NK-92 (cell line): Measurements from ENCODE around the gene TUT7.
"Not testable (repeated sequence)": the region's sequence is repeated elsewhere in the genome, so short reads cannot be mapped to it uniquely, and the experiment has no call there.

Experiments
- DNase-seq: peaks from one replicate; lab custom pipeline; 2025; ENCODE audit not compliant: unreplicated experiment; lab: John Stamatoyannopoulos, UW

Gene TUT7

DNA sequence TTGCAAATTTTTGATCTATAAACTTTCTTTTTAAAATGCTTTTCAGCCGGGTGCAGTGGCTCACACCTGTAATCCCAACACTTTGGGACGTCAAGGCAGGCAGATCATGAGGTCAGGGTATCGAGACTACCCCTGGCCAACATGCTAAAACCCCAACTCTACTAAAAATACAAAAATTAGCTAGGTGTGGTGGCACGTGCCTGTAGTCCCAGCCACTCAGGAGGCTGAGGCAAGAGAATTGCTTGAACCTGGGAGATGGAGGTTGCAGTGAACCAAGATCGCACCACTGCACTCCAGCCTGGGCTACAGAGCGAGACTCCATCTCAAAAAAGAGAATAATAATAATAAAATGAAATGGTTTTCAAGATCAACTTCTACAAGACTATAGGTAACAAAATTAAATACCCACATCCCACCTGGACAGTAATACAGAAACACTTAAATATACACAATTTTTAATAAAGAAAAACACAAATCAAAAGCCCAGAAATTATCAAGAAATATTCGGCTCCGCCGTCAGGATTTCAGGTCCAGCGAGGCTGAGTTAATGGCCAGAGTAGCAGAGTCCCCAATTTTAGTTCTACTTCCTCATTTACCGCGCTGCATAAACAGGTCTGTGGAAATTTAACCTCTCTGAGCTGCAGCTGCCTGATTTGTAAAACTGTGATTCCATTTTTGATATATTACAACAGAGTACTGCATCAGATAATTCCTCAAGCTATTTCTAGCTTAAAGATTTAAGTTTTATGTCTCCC is 4.0 kb downstream of the TUT7 start:
- DNase-seq = no peak

DNA sequence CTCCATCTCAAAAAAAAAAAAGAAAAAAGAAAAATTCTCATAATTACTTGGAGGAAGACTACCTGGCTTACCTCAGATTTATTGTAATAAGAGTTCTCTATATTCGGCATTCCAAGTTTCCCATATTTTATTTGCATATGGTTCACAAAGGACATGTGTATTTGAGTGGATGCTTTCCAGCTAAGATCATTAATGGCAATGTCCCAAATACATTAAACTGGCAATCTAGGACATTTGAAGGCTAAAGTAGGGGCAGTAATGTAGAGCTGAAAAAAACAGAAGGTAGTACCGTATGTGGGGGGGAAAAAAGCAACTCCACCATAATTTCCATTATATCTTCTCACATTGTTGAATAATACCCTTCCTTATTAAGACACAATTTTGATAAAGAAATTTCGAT is 4.9 kb downstream of the TUT7 start:
- DNase-seq = no peak

DNA sequence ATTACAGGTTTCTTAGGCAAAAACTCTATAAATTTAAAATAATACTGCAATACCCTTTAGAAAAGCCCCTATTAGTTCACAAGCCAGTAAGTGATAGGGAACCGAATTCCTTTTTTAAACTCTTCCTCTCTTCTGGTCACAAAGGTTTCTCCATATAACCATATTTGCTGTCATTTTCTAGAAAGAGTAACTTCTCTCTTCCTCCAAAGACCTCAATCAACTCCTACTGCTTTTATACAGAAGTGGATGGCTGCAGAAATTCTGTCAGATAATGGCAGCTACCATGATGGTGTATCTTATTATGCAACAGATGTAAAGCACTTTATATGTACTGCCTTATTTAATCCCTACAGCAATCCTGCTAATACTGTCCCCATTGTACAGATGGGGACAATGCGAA is 6.2 kb downstream of the TUT7 start:
- no peak for DNase-seq

DNA sequence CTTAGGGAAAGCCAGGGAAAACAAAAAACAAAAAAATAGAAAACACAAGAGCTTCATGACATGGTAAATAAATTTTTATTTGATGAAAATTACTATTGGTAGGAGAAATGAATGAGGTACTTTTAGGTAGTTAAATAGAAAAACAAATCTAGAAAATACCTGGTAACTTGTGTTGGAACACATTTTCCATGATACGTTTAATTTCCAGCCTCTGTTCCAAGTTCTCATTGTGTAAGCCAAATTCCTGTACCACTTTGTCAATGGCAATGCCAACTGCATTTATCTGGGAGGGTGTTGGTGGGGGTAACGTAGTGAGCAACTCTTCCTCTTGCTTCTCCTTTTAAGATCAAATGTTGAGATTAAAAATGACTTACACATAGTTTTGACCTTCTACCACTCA is 9.4 kb downstream of the TUT7 start:
- DNase-seq = no peak

DNA sequence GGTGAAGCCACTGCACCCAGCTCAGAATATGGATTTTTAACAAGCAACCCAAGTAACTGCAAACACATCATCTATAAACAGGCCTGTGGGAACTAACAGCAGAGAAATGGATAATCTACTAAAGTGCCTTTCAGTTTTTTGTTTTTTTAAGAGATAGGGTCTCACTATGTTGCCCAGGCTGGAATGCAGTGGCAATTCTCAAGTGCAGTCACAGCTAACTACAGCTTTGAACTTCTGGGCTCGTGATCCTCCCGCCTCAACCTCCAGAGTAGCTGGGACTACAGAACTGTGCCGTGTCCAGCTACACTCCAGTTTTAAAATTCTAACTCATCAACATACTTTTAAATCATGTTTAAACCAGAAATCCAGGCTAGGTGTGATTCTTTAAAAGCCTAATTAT is 11.9 kb downstream of the TUT7 start:
- no peak for DNase-seq

DNA sequence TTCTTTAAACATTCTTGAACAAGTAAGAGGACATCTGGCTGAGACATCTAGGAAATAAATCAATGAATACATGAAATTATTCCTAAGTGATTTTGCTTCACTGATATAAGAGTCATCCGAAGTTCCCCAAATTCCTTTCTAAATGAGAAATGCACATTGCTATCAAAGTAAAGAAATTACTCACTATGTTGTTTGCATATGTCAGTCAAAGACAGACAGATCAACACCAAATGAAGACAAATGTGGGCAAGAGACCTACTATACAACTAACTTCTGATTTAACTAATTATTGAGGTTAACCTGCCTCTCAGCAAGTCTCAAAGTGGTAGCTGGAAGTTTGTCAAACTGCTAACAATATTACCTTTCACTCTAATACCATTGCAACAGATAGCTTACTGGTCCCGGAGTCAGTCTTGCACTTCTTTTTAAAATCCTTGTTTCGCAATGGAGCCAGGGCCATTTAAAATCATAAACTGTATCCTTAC is 13.2 kb downstream of the TUT7 start:
- no peak for DNase-seq

DNA sequence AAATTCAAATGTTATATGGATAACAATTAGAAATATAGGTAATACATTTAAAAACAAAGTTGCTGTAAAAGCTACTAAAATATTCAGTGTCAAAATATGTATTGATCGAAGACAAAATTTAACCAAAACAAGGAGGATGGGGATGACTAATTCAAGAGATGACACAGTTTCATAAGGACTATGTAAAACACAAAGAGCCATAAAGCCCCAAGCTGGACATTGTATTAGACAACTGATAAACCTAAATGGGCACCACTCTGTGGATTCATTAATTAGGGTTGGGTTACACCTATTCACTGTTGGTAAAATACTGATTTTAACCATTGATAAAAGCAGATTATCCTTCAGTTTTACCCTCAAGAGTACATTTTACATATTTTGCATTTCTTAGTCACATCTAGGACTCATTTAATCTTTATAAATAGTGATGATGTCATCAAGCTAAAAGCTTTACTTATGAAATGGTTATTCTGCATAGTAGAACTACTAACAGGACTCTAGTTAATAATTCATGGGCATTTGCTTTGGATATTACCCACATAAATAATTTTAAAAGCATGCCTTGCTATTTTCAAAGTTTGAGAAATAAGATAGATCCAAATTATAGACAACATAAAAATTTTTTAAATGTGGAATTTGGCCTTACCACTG is 13.7 kb downstream of the TUT7 start:
- no peak for DNase-seq

DNA sequence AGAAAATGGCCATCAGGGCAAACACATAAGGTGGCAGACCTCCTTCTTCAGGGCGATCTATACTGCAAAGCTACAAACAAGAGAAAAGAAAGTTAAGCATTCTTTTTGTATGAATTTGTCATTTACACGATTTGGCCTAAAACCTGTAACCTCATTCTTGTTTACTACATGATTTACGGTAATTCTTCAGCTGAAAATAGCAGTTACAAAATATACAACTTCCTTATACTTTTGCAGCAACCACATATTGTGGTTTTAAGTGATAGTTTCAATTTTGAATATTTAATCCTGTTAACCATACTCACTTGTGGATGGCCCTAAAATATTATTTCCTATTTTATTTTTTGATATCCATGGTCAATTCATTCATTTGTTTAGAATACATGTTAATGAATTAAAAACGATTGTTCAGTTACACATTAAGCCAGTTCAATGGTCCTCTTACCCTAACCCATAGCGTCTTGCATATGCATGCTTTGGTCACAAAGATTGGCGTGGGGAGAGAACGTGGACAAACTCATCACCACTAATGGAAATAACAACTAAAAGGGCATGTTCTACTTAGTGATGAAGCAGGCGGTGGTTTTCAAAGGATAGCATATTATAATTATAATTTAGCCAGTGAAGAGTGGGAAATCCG is 16.6 kb downstream of the TUT7 start:
- no peak for DNase-seq

DNA sequence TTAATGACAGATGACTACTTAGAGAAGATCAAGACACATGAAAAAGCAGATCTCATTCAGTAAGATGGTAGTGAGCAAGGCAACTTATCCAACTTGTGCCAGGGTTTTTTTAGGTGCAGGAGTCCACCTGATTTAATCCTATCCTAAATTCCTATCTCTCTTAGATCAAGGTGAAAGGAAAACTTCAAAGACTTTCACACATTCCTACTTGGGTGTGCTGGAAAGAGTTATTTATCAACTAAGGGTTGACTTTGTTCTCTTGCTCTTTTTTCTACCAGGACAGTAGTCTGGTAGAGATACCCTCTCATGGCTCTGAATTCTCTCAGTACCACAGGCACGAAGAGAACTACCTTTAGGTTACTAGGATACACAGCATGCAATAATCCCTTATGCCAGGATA is 18.2 kb downstream of the TUT7 start:
- no peak for DNase-seq

DNA sequence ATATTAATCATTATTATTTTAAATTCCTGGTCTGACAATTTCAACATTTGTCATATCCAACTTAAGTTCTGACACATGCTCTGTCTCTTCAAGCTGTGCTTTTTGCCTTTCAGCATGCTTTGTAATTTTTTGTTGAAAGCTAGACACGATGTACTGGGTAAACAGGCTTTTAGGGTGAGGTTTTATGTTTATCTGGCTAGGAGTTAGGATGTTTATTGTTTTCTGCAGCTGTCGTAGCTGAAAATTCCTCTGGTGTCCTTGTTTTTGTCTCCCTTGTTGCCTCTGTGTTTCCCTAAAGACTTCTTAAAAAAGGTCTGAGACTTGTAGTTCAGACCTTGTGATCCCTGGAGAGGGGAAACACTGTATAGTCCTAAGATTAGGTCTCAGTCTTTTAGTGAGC is 20.6 kb downstream of the TUT7 start:
- DNase-seq = no peak

DNA sequence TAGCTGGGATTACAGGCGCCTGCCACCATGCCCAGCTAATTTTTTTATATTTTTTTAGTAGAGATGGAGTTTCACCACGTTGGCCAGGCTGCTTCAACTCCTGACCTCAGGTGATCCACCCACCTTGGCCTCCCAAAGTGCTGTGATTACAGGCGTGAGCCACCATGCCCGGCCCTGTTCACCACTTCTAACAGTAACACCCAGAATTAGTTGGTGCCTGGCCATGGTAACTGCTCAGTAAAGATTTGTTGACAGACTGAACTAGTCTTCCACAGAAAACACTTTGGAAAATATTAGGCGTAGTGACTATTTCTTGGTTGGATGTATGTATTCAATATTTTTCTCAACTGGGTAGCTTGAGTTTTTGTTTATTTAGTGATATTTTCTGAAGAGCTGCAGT is 24.0 kb downstream of the TUT7 start:
- DNase-seq = no peak

DNA sequence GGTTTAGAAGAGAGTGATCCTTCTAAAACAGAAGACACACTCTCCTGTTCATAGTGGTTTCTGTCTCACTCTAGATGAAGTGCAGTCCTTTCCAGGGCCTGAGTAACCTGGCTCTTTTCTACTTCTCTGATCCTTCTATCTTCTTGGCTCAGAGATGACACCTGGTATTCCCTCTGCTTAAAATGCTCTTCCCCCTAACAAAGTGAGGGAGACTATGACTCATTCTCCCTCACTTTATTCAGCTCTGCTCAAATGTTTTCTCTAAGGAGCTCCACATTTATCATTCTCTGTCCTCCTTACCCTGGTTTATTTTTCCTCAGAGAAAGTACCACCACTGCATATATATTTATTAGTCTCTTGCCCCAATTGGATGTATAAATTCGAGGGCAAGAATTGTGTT is 24.6 kb downstream of the TUT7 start:
- no peak for DNase-seq

DNA sequence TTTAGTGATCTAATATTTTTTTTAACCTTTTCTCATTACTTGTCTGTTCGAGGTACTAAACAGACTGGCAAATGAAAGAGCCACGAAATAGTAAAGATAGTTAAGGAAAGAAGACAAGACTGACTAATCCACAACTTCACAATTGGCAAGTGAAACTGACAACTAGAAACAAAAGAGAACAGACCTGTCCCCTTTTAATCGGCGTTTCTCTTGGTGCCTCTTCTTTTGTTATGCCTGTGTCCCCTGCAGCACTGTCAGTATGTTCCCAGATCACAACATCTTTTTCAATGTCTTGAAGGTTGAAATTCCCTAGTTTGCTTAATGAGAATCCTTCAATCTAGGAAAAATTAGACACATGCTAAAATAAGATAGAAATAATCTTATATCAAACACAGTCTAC is 26.1 kb downstream of the TUT7 start:
- DNase-seq = no peak

DNA sequence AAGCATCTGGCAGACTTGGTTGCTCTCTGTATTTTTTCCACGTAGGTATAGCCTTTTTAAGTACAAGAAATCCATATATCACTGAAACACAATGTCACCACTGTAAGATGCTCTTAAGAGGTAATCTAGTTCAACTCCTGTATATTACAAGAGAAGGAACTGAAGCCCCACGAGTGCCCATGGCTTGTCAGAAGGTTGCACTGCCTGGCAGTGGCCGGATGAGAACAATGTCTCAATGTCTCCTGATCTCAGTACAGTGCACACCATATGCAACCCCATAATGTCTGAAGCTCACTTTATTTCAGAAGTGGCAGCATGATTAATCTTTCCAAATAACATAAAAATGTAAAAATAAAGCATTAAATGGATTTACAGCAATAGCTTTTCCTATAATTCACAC is 27.7 kb downstream of the TUT7 start:
- DNase-seq = no peak

DNA sequence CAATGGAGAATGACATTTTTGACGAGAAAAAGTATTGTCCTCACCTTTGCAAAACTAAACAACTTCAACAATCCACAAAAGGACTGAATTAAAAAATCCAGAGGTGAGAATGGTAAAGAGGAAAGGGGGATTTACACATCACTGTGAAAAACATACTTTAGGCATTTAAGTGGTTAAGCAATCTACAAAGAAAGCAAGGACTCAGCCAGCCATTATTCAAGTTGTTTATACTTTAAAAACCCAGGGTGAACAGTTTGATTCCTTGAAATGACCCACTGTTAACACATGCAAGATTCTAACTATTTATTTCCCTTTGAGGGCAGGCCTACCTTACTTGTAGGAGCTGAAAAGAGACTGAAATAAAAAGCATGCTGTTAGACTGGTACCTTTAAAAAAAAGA is 29.3 kb downstream of the TUT7 start:
- no peak for DNase-seq

DNA sequence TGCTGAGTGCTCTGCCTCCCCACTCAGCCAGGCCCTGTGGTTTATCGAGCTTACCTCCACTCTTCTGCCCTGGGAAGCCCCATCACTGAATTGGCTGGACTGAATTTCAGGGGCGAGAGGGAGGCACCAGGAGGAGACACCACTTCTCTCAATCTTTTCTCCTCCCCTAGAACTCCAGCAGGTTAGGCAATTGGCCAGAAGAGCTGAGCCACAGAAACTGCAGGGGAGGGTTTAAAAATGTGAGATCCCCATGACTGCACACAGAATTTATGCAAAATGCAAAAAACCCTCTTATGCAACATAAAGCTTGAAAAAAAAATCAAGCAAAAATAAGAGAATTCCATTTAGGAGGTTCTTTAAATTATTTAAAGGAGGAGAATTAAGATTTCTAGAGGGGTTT is 29.9 kb downstream of the TUT7 start:
- DNase-seq = no peak

DNA sequence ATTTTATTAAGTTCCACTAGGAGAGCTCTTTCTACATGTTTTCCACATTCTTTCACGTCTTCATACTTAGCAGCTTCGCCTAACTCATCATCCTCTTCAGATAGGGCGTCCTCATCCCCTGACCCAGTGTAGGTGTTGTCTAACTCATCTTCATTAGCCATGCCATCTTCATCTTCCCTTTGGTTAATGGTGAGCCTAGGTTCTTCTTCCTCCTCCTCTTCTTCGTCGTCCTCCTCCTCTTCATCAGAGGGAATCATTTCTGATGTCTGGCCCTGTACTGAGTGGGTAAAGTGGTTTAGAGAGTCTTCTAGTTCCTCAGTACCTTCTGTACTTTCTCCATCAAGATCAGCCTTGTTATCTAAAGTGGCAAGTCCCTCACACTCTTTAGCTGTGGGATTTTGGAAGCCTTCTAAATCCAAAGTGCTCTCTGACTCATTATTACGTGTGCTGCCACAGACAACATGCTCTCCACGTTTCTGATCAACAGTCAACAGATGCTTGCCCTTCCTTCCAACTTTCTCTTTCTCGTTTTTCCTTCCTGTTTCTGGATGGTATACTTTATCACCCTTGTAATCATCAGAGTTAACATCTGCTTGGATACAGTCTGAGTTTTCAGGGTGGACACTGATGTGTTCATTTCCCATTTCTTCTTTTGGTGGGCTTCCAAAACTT is 31.1 kb downstream of the TUT7 start:
- no peak for DNase-seq

DNA sequence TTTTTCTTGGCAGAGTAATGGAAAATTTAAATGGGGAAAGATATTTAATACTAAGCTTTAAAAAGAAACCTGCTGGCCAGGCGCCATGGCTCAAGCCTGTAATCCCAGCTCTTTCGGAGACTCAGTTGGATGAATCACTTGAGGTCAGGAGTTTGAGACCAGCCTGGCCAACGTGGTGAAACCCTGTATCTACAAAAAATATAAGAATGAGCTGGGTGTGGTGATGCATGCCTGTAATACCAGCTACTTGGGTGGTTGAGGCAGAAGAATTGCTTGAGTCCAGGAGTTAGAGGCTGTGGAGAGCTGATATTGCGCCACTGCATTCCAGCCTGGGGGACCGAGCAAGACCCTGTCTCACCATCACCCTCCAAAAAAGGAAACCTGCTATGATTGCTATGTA is 32.8 kb downstream of the TUT7 start:
- no peak for DNase-seq

DNA sequence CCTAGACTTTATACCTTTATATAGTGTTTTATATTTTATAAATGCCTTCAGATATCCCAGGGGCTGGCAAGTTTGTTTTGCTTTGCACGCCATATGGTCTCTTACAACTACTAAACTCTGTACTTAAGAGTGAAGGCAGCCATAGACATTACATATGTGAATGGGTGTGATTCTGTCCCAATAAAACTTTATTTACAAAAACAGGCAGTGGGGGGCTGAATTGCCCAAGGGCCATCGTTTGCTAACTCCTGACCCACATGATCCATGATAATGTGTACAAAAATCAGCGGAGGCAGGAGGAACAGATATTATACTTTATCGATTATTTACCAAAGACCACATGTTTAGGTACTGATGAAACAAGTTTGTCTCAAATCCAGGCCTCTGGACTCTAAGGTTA is 36.0 kb downstream of the TUT7 start:
- no peak for DNase-seq

DNA sequence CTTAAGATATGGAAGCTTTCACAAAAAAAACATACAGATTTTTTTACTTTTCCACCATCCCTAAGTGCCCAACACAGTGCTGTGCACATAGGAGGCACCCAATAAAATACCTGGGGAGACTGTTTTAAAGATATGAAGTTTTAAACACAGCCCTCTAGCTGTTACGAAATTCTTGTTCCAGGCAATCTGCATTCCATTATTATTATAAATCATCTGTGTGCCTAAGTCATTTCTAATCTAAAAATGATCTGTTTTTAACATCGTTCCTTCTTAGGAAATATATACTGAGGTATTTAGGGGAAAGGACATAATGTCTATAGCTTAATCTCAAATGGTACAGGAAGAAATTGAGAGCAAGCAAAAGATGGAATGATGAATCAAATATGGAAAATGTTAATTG is 39.1 kb downstream of the TUT7 start:
- DNase-seq = no peak

DNA sequence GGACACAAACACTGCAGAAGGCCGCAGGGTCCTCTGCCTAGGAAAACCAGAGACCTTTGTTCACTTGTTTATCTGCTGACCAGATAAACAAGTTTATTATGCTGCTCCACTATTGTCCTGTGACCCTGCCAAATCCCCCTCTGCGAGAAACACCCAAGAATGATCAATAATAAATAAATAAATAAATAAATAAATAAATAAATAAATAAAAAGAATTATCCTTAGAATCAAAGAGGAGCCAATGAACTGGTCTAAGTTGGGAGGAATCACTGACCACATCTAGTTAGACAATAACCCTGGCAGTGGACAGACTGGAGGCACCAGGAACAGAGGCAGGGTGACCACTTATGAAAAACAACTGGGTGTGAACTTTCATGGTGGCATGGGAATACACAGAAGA is 41.3 kb downstream of the TUT7 start:
- DNase-seq = not testable (repeated sequence)

DNA sequence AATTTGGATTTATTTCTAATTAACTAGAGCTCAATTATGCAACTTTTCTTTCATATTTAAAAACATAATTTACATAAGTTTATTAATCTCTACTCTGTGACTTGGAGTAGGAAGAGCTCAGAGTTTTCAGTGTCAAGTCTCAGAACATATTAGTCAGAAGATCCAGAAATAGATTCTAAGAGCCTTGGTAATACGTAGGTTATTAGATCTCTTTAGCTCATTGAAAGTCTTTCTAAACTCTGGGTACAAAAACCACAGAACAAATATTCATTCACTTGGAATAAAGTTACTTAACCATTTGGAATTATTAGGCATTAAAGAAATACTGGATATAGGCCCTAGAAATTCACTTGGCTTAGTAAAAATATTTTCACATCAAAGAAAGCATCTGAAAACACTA is 45.5 kb downstream of the TUT7 start:
- no peak for DNase-seq
